ENCODE results near the gene TAF5L. TPM values are rescaled to one million over a fixed set of nuclear protein-coding genes. Genes with fewer than 3 reads are reported as not detected.

Gene TAF5L
- total and polyA plus RNA-seq, 2 of the 8 experiments (the other 6 are each of a cell fraction or from before 2014, with no cell fraction given), result 17.7 to 23.3 TPM

DNA sequence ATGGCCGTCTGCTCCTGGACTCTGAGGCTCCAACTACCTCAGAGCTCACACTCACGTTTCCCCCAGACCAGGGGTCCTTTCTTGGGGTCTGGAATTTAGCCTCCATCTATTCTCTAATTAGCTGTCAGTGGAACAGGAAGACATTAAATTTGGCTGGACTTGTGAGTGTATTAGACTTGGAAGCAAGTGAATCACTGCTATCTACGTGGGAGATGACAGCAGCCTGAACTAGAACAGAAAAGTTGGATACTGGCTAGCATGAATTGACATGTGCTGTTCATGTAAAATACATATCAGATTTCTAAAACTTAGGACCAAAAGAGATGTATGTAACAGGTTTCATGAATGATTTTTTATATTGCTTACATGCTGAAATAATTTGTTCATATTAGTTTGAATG, 28.0 kb downstream of the TAF5L start:
- Histone ChIP-seq H3K9ac (replicated peaks in 1 of 4; ENCODE audit: extremely low read depth in 1 of 4, low read depth in 3 of 4, low read length in 3 of 4) (no peak overlapping the region), H2BK12ac (ENCODE audit: low read depth, low read length) (no peak overlapping the region), H2AFZ (ENCODE audit: low read length) (no peak overlapping the region), H3K4ac (replicated peaks; ENCODE audit: insufficient read length, low read depth, low read length) (no peak overlapping the region), H2AK5ac (ENCODE audit: low read depth, low read length) (no peak overlapping the region), H3K56ac (replicated peaks; ENCODE audit: insufficient read length, low read depth, low read length) (no peak overlapping the region), H3K36me3 (ENCODE audit: control insufficient read depth in 2 of 4, insufficient read depth in 4 of 4, low read length in 3 of 4) (peaks cover 4 to 26% (median 17%) of the 10 kb centered on the region in 4 experiments; a peak in 7 of 8 replicates), H4K8ac (ENCODE audit: extremely low read depth, insufficient read depth, low read length) (no peak overlapping the region), H2BK15ac (ENCODE audit: low read length) (no peak overlapping the region), H3K23ac (ENCODE audit: insufficient read length) (no peak overlapping the region), H2BK120ac (replicated peaks; ENCODE audit: low read depth, low read length) (no peak overlapping the region), H3K79me1 (ENCODE audit: low read depth, low read length) (no peaks in the 10 kb centered on the region; the same call in 1 of the 2 replicates), H3K27ac (ENCODE audit: low read depth, low read length) (no peak overlapping the region), H3K23me2 (ENCODE audit: low read depth, low read length) (no peaks in the 10 kb centered on the region), H3K18ac (ENCODE audit: extremely low read depth, low read length) (no peak overlapping the region), H4K91ac (replicated peaks; ENCODE audit: insufficient read length, low read length) (no peak overlapping the region), H3K27me3 (replicated peaks in 1 of 4; ENCODE audit: control insufficient read depth in 3 of 4, extremely low read depth in 1 of 4, insufficient read depth in 3 of 4, low read length in 3 of 4) (no peaks in the 10 kb centered on the region), H2BK20ac (ENCODE audit: low read length) (no peak overlapping the region), H4K5ac (ENCODE audit: insufficient read length, low read depth, low read length) (no peak overlapping the region), H3K79me2 (ENCODE audit: control insufficient read depth in 1 of 2, insufficient read depth in 2 of 2, low read length in 2 of 2) (0 out of 4 replicates have a peak, but pooled peaks cover 0 to 3% of the 10 kb centered on the region in 2 experiments), H3K4me3 (ENCODE audit: extremely low read depth in 1 of 4, insufficient read depth in 2 of 4, low read depth in 3 of 4, low read length in 4 of 4) (no peak overlapping the region), H2BK5ac (ENCODE audit: low read depth, low read length) (no peak overlapping the region), H3K14ac (ENCODE audit: insufficient read length) (no peak overlapping the region), H4K20me1 (replicated peaks in 1 of 2; ENCODE audit: control insufficient read depth in 1 of 2, insufficient read depth in 2 of 2, low read length in 2 of 2) (peaks cover 0 to 5% of the 10 kb centered on the region in 2 experiments), H3K9me3 (ENCODE audit: insufficient read depth in 2 of 2, low read depth in 1 of 2, low read length in 1 of 2) (no peaks in the 10 kb centered on the region), H3K4me2 (ENCODE audit: insufficient read depth in 1 of 2, low read depth in 2 of 2, low read length in 2 of 2) (no peak overlapping the region), H3K4me1 (replicated peaks in 1 of 4; ENCODE audit: control insufficient read depth in 3 of 4, insufficient read depth in 4 of 4, low read length in 3 of 4) (peaks cover 0 to 3% (median 2%) of the 10 kb centered on the region in 4 experiments; a peak in 1 of 7 replicates)
- WGBS, 2 experiments (ENCODE audit: extremely low coverage in 1 of 2, insufficient coverage in 1 of 2, insufficient read length in 1 of 2, insufficient replicate concordance in 2 of 2, low coverage in 1 of 2, low lambda C conversion rate in 2 of 2, missing lambda C conversion rate in 1 of 2), result 81% methylated on average over 3 of the region's 3 CpGs; no CpG with 5 or more reads in 1 of the 2 experiments
- FAIRE-seq (no peak), DNase-seq (ENCODE audit: low read depth in 1 of 2, low spot score in 2 of 2) (no peak)
- ChIA-PET POLR2A (ENCODE audit: partially characterized antibody) (no interaction called here), CTCF (ENCODE audit: partially characterized antibody) (interaction anchor here (0.8 to 1.8 kb wide), 2 partner anchors 15 to 82 kb away, joined by 3 to 4 read pairs; no protein-coding TSS in a partner anchor)
- TF ChIP-seq BRCA1 (IDR thresholded peaks at IDR 0.05; ENCODE audit: low read depth, low read length) (no peak), HDAC6 (IDR thresholded peaks at IDR 0.05; ENCODE audit: low read depth, low read length) (no peak), YY1 (IDR thresholded peaks at IDR 0.05; ENCODE audit: low read depth, low read length) (no peak), RAD21 (IDR thresholded peaks at IDR 0.05 in 1 of 2, conservative IDR thresholded peaks at IDR 0.05 in 1 of 2; ENCODE audit: low read depth in 2 of 2, low read length in 2 of 2) (no peak), PHF8 (conservative IDR thresholded peaks at IDR 0.05; ENCODE audit: low read depth, low read length) (no peak), TAF1 (IDR thresholded peaks at IDR 0.05; ENCODE audit: low read depth, low read length) (no peak), CBX8 (IDR thresholded peaks at IDR 0.05; ENCODE audit: borderline replicate concordance, low read depth, low read length) (no peak), CHD2 (IDR thresholded peaks at IDR 0.05; ENCODE audit: low read length) (no peak), FOSL1 (IDR thresholded peaks at IDR 0.05; ENCODE audit: insufficient read depth, low read depth, low read length) (no peak), SP4 (IDR thresholded peaks at IDR 0.05; ENCODE audit: low read length) (no peak), RBBP5 (IDR thresholded peaks at IDR 0.05; ENCODE audit: borderline replicate concordance, low read depth, low read length) (no peak), CBX5 (IDR thresholded peaks at IDR 0.05; ENCODE audit: low read depth, low read length) (no peak)
- TF ChIP-seq, protein P1, sequence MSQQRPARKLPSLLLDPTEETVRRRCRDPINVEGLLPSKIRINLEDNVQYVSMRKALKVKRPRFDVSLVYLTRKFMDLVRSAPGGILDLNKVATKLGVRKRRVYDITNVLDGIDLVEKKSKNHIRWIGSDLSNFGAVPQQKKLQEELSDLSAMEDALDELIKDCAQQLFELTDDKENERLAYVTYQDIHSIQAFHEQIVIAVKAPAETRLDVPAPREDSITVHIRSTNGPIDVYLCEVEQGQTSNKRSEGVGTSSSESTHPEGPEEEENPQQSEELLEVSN (IDR thresholded peaks at IDR 0.05), result no peak
- TF ChIP-seq, protein P2, sequence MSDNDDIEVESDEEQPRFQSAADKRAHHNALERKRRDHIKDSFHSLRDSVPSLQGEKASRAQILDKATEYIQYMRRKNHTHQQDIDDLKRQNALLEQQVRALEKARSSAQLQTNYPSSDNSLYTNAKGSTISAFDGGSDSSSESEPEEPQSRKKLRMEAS (IDR thresholded peaks at IDR 0.05), result no peak
